ENCODE measurements around the gene C1orf52. TPM values are rescaled to one million over a fixed set of nuclear protein-coding genes. Genes with fewer than 3 reads are reported as not detected.

The C1orf52 gene
- polyA plus RNA-seq, 2 of the 4 experiments (the other 2 are of a cell fraction), result 12.2 to 22.4 TPM

GRCh38 chr1:85289848-85290335, 30.4 kb upstream of the C1orf52 start:
- ChIA-PET CTCF (interaction anchor here (1.0 to 2.4 kb wide), 3 partner anchors 9 to 30 kb away, joined by 5 to 9 read pairs (median 5); partner anchors contain the start of gene C1orf52), POLR2A (interaction anchor here (1.9 kb wide), 1 partner anchor 13 kb away, joined by 10 read pairs; the partner anchor contains the start of gene BCL10)
- Histone ChIP-seq H3K4me1 (peaks cover 23% of the 10 kb centered on the region), H3K4me2 (peak overlapping the region; percentile 52), H3K4me3 (no peak overlapping the region), H3K9me3 (no peaks in the 10 kb centered on the region), H3K27ac (peak overlapping the region; percentile 32 to 67; a peak in 5 of 6 replicates)
- WGBS (ENCODE audit: missing lambda C conversion rate), result 87% methylated on average over 4 of the region's 4 CpGs
- TF ChIP-seq POLR2AphosphoS2 (conservative IDR thresholded peaks at IDR 0.05; ENCODE audit: low read length) (no peak), BCL3 (IDR thresholded peaks at IDR 0.05) (no peak), ZFP36 (IDR thresholded peaks at IDR 0.05; ENCODE audit: borderline replicate concordance, partially characterized antibody) (no peak), RCOR1 (IDR thresholded peaks at IDR 0.05; ENCODE audit: low read depth, low read length) (no peak), RAD21 (conservative IDR thresholded peaks at IDR 0.05 in 1 of 2, IDR thresholded peaks at IDR 0.05 in 1 of 2) (no peak), TFCP2L1 (CRISPR knock-in tag; IDR thresholded peaks at IDR 0.05) (no peak), JUN (IDR thresholded peaks at IDR 0.05) (no peak)
- DNase-seq (ENCODE audit: low read depth in 1 of 2, low spot score in 1 of 2) (no peak), ATAC-seq (peak; percentile 32 to 60; a peak in 5 of 6 replicates), FAIRE-seq (no peak)

- POLR2A ChIA-PET, result interaction anchor here (1.9 kb wide), 1 partner anchor 13 kb away, joined by 10 read pairs; the partner anchor contains the start of gene BCL10
- ATAC-seq (peak; percentile 94 to 95), DNase-seq (ENCODE audit: low read depth in 1 of 2, low spot score in 1 of 2) (peak in 1 of 2 experiments; percentile 64), FAIRE-seq (peak; percentile 28)
- WGBS (ENCODE audit: missing lambda C conversion rate), result 53% methylated on average over 9 of the region's 9 CpGs
- H3K4me1 ChIP-seq, result peaks cover 23% of the 10 kb centered on the region
- H3K4me2 ChIP-seq, result peak overlapping the region; percentile 52
- CTCF ChIA-PET, result interaction anchor here (1.0 to 2.4 kb wide), 2 partner anchors 8 to 19 kb away, joined by 5 to 9 read pairs; no protein-coding TSS in a partner anchor
- peak overlapping the region; percentile 45 to 77 for H3K27ac ChIP-seq
- H3K9me3 ChIP-seq, result no peaks in the 10 kb centered on the region
- TF ChIP-seq JUNB (IDR thresholded peaks at IDR 0.05) (peak; percentile 45; the same call in 1 of the 2 replicates), ESRRA (IDR thresholded peaks at IDR 0.05; ENCODE audit: borderline replicate concordance, low read length) (no peak), NPAS2 (CRISPR knock-in tag; IDR thresholded peaks at IDR 0.05; ENCODE audit: borderline replicate concordance) (no peak), POLR2AphosphoS2 (conservative IDR thresholded peaks at IDR 0.05; ENCODE audit: low read length) (no peak), CHD4 (IDR thresholded peaks at IDR 0.05; ENCODE audit: borderline replicate concordance) (no peak), CHD2 (IDR thresholded peaks at IDR 0.05; ENCODE audit: low read length, partially characterized antibody) (no peak), ELK1 (IDR thresholded peaks at IDR 0.05; ENCODE audit: low read depth, low read length) (no peak), CBX2 (IDR thresholded peaks at IDR 0.05; ENCODE audit: borderline replicate concordance, low read depth) (no peak), HES2 (IDR thresholded peaks at IDR 0.05) (no peak), CEBPB (IDR thresholded peaks at IDR 0.05) (no peak), JUN (IDR thresholded peaks at IDR 0.05) (no peak), HMGXB4 (CRISPR knock-in tag; IDR thresholded peaks at IDR 0.05; ENCODE audit: borderline replicate concordance) (no peak), CBX8 (IDR thresholded peaks at IDR 0.05) (no peak), RNF2 (IDR thresholded peaks at IDR 0.05; ENCODE audit: borderline replicate concordance, low read depth) (no peak), GATA3 (IDR thresholded peaks at IDR 0.05; ENCODE audit: borderline replicate concordance) (no peak; the same call in 1 of the 2 replicates), POLR2A (IDR thresholded peaks at IDR 0.05; ENCODE audit: low read length) (no peak), NR3C1 (IDR thresholded peaks at IDR 0.05) (no peak), MAX (IDR thresholded peaks at IDR 0.05) (peak; percentile 35; the same call in 1 of the 2 replicates), SREBF2 (IDR thresholded peaks at IDR 0.05) (no peak), FOSL2 (IDR thresholded peaks at IDR 0.05) (peak; percentile 48; the same call in 1 of the 2 replicates), FOSL2 (CRISPR knock-in tag; IDR thresholded peaks at IDR 0.05) (peak; percentile 66), EHF (CRISPR knock-in tag; IDR thresholded peaks at IDR 0.05) (no peak), ZNF302 (CRISPR knock-in tag; IDR thresholded peaks at IDR 0.05) (no peak), FOXS1 (CRISPR knock-in tag; IDR thresholded peaks at IDR 0.05) (no peak), ZFP36 (IDR thresholded peaks at IDR 0.05; ENCODE audit: borderline replicate concordance, partially characterized antibody) (no peak)
- no peak overlapping the region for H3K4me3 ChIP-seq
Measured at GRCh38 chr1:85289207-85289847, 29.9 kb upstream of the C1orf52 start.

Data from A549 (cell line).